HepG2 (cell line): ENCODE results near the gene FGF19. TPM values are rescaled to one million over a fixed set of nuclear protein-coding genes. Genes with fewer than 3 reads are reported as not detected.

Experiments
- DNMT1 ChIP-seq: sonication (generic); formaldehyde crosslinking; IDR thresholded peaks from 2 replicates; pipeline ENCODE4 v1.5.1; 2020; ENCODE audit warnings: mild to moderate bottlenecking, missing genetic modification reagents
- HCFC1 ChIP-seq: fragments of 150-350 bp; IDR thresholded peaks from 2 replicates; pipeline ENCODE4 v1.6.1; 2014; ENCODE audit warnings: low read depth, low read length
- KDM6A ChIP-seq: IDR thresholded peaks from 2 replicates; pipeline ENCODE4 v1.6.1; 2016; ENCODE audit warnings: low read depth
- NAIF1 ChIP-seq: sonication (generic); formaldehyde crosslinking; IDR thresholded peaks from 2 replicates; pipeline ENCODE4 v1.5.0; 2020; ENCODE audit warnings: mild to moderate bottlenecking, missing genetic modification reagents, borderline replicate concordance
- SMARCC2 ChIP-seq: fragments of 450-650 bp; IDR thresholded peaks from 2 replicates; pipeline ENCODE4 v1.6.1; 2017; ENCODE audit warnings: antibody characterized with exemption, mild to moderate bottlenecking
- ZFAT ChIP-seq: sonication (generic); formaldehyde crosslinking; conservative IDR thresholded peaks from 2 replicates; pipeline ENCODE4 v1.8.1; 2023; ENCODE audit warnings: missing genetic modification reagents, inconsistent platforms
- ZNF121 ChIP-seq: sonication (generic); formaldehyde crosslinking; IDR thresholded peaks from 2 replicates; pipeline ENCODE4 v1.5.0; 2020; ENCODE audit warnings: mild to moderate bottlenecking, missing genetic modification reagents
- ZNF263 ChIP-seq: sonication (generic); formaldehyde crosslinking; IDR thresholded peaks from 2 replicates; pipeline ENCODE4 v1.4.0; 2020; ENCODE audit warnings: missing genetic modification reagents
- ZNF329 ChIP-seq: sonication (generic); formaldehyde crosslinking; IDR thresholded peaks from 2 replicates; pipeline ENCODE4 v1.9.0; 2021; ENCODE audit warnings: low read depth, mild to moderate bottlenecking, missing genetic modification reagents
- ZNF367 ChIP-seq: sonication (generic); formaldehyde crosslinking; IDR thresholded peaks from 2 replicates; pipeline ENCODE4 v1.4.0; 2020; ENCODE audit warnings: missing genetic modification reagents, borderline replicate concordance
- ZNF441 ChIP-seq: sonication (generic); formaldehyde crosslinking; IDR thresholded peaks from 2 replicates; pipeline ENCODE4 v1.7.0; 2021; ENCODE audit warnings: missing genetic modification reagents, borderline replicate concordance
- ZNF766 ChIP-seq: sonication (generic); formaldehyde crosslinking; IDR thresholded peaks from 2 replicates; pipeline ENCODE4 v1.5.0; 2020; ENCODE audit warnings: missing genetic modification reagents, borderline replicate concordance
- polyA plus RNA-seq, 8 experiments: library from polyadenylated mRNA; depleted of rRNA in 3 of 8; stranded (reverse) in 7 of 8; unstranded in 1 of 8; fragments of >200 nt; fragmentation: Illumina TruSeq in 4 of 8; extraction: Trizol in 4 of 8; gene quantifications; 2 replicates each; pipeline versions ENCODE4 v1.2.1 to v1.2.3, GENCODE V29; 2011 to 2016; ENCODE audit warnings: low read depth in 4 of 8, missing spikeins in 1 of 8, mixed read lengths in 1 of 8; ENCODE audit not compliant: insufficient read depth in 1 of 8
- total RNA-seq, 5 experiments: library from RNA; depleted of rRNA; stranded (reverse); fragments of >200 nt; fragmentation: Illumina TruSeq; extraction: Trizol; gene quantifications; 2 replicates each; pipeline ENCODE4 v1.2.3, GENCODE V29; 2016; ENCODE audit warnings: low read depth in 1 of 5
- TF ChIP-seq, protein P1 (sequence below): sonication (generic); IDR thresholded peaks from 2 replicates; pipeline ENCODE4 v1.6.1; 2016; ENCODE audit warnings: low read depth, borderline replicate concordance
- TF ChIP-seq, protein P2 (sequence below): sonication (generic); formaldehyde crosslinking; IDR thresholded peaks from 2 replicates; pipeline ENCODE4 v1.8.1; 2023; ENCODE audit warnings: mild to moderate bottlenecking, missing genetic modification reagents
- TF ChIP-seq, protein P3 (sequence below): sonication (generic); formaldehyde crosslinking; IDR thresholded peaks from 2 replicates; pipeline ENCODE4 v1.4.0; 2020; ENCODE audit warnings: missing genetic modification reagents
- TF ChIP-seq, protein P4 (sequence below): fragments of 450-650 bp; IDR thresholded peaks from 2 replicates; pipeline ENCODE4 v1.6.1; 2017
- TF ChIP-seq, protein P5 (sequence below): sonication (generic); formaldehyde crosslinking; IDR thresholded peaks from 2 replicates; pipeline ENCODE4 v1.4.0; 2020; ENCODE audit warnings: mild to moderate bottlenecking, missing genetic modification reagents
- TF ChIP-seq, protein P6 (sequence below): sonication (generic); formaldehyde crosslinking; IDR thresholded peaks from 2 replicates; pipeline ENCODE4 v1.4.0; 2020; ENCODE audit warnings: missing genetic modification reagents, borderline replicate concordance
- TF ChIP-seq, protein P7 (sequence below): sonication (generic); formaldehyde crosslinking; IDR thresholded peaks from 2 replicates; pipeline ENCODE4 v1.5.0; 2020; ENCODE audit warnings: missing genetic modification reagents

The FGF19 gene
- total and polyA plus RNA-seq, 2 of the 13 experiments (the other 11 are each of a cell fraction or from before 2014, with no cell fraction given) = 0.07 TPM; not detected in 1

DNA sequence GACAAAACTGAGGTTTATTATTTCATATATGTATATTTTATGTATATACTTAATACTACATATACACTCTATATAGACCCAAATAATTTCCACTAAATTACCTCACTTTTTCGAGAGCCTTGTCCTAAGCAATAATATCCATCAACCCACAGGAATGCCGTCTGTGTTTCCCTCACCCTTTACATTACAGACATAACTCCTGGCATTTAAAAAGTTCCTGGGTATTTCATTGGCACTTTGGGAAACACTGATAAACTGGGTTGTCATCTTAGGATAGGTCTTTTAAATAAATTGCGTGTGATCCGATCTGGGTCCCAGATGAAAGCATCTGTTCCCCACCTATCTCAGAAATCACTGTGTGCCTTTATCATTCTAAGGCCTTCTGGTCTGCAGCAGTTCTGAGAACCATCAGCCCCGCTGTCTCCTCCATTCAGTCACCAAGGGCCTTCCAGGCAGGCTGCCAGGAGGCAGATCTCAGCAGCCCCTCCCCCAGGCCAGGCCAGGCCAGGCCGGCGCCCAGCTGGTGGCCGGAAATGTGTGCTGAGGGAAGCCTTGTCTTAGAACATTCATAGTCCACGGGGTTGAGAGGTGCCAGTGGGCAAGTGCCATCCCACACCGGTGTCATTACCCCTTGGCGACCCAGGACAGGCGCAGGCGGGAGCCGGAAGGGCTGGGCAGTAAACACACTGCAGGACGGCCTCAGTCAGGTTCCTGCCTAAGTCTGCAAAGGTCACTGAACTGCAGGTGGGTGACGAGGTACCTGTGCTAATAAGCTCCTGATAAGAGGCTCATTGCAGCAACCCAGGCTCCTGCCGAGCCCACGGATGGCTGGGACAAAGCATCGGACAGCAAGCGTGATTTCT lies 3.3 kb downstream of the FGF19 start (continued):
- TF ChIP-seq ZNF367 (CRISPR knock-in tag) (no peak), ZNF441 (no peak), DNMT1 (CRISPR knock-in tag) (no peak), ZNF263 (no peak), HCFC1 (no peak), ZNF329 (no peak), ZNF121 (peak; percentile 84), ZFAT (CRISPR knock-in tag) (no peak), KDM6A (CRISPR knock-in tag) (no peak), ZNF766 (no peak), NAIF1 (CRISPR knock-in tag) (no peak), SMARCC2 (no peak)
- TF ChIP-seq, protein P1, sequence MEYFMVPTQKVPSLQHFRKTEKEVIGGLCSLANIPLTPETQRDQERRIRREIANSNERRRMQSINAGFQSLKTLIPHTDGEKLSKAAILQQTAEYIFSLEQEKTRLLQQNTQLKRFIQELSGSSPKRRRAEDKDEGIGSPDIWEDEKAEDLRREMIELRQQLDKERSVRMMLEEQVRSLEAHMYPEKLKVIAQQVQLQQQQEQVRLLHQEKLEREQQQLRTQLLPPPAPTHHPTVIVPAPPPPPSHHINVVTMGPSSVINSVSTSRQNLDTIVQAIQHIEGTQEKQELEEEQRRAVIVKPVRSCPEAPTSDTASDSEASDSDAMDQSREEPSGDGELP = peak; percentile 94
- TF ChIP-seq, protein P2, sequence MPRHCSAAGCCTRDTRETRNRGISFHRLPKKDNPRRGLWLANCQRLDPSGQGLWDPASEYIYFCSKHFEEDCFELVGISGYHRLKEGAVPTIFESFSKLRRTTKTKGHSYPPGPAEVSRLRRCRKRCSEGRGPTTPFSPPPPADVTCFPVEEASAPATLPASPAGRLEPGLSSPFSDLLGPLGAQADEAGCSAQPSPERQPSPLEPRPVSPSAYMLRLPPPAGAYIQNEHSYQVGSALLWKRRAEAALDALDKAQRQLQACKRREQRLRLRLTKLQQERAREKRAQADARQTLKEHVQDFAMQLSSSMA (CRISPR knock-in tag) = no peak
- TF ChIP-seq, protein P3, sequence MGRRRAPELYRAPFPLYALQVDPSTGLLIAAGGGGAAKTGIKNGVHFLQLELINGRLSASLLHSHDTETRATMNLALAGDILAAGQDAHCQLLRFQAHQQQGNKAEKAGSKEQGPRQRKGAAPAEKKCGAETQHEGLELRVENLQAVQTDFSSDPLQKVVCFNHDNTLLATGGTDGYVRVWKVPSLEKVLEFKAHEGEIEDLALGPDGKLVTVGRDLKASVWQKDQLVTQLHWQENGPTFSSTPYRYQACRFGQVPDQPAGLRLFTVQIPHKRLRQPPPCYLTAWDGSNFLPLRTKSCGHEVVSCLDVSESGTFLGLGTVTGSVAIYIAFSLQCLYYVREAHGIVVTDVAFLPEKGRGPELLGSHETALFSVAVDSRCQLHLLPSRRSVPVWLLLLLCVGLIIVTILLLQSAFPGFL = no peak
- TF ChIP-seq, protein P4, sequence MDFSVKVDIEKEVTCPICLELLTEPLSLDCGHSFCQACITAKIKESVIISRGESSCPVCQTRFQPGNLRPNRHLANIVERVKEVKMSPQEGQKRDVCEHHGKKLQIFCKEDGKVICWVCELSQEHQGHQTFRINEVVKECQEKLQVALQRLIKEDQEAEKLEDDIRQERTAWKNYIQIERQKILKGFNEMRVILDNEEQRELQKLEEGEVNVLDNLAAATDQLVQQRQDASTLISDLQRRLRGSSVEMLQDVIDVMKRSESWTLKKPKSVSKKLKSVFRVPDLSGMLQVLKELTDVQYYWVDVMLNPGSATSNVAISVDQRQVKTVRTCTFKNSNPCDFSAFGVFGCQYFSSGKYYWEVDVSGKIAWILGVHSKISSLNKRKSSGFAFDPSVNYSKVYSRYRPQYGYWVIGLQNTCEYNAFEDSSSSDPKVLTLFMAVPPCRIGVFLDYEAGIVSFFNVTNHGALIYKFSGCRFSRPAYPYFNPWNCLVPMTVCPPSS = no peak
- TF ChIP-seq, protein P5, sequence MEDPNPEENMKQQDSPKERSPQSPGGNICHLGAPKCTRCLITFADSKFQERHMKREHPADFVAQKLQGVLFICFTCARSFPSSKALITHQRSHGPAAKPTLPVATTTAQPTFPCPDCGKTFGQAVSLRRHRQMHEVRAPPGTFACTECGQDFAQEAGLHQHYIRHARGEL = no peak
- TF ChIP-seq, protein P6, sequence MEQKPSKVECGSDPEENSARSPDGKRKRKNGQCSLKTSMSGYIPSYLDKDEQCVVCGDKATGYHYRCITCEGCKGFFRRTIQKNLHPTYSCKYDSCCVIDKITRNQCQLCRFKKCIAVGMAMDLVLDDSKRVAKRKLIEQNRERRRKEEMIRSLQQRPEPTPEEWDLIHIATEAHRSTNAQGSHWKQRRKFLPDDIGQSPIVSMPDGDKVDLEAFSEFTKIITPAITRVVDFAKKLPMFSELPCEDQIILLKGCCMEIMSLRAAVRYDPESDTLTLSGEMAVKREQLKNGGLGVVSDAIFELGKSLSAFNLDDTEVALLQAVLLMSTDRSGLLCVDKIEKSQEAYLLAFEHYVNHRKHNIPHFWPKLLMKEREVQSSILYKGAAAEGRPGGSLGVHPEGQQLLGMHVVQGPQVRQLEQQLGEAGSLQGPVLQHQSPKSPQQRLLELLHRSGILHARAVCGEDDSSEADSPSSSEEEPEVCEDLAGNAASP (CRISPR knock-in tag) = no peak; the same call in 1 of the 2 replicates
- TF ChIP-seq, protein P7, sequence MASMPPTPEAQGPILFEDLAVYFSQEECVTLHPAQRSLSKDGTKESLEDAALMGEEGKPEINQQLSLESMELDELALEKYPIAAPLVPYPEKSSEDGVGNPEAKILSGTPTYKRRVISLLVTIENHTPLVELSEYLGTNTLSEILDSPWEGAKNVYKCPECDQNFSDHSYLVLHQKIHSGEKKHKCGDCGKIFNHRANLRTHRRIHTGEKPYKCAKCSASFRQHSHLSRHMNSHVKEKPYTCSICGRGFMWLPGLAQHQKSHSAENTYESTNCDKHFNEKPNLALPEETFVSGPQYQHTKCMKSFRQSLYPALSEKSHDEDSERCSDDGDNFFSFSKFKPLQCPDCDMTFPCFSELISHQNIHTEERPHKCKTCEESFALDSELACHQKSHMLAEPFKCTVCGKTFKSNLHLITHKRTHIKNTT = no peak
